ENCODE results near the gene PCDHA6.
"Not testable (repeated sequence)": the region's sequence is repeated elsewhere in the genome, so short reads cannot be mapped to it uniquely, and the experiment has no call there.

The PCDHA6 gene

DNA sequence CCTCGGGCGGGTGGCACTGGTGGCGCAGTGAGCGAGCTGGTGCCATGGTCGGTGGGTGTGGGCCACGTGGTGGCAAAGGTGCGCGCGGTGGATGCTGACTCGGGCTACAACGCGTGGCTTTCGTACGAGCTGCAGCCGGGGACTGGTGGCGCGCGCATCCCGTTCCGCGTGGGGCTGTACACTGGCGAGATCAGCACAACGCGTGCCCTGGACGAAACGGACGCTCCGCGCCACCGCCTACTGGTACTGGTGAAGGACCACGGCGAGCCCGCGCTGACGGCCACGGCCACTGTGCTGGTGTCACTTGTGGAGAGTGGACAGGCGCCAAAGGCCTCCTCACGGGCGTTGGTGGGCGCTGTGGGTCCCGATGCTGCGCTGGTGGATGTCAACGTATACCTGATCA lies 18.9 kb upstream of the PCDHA6 start:
- Histone ChIP-seq H2AFZ (ENCODE audit: insufficient read depth, low read length, poor library complexity) (no peak overlapping the region), H3K9me3 (ENCODE audit: insufficient read depth, low read depth, low read length) (peaks cover 11% of the 10 kb centered on the region), H3K27ac (ENCODE audit: low read depth, low read length) (no peak overlapping the region), H3K27me3 (ENCODE audit: insufficient read depth, low read length) (no peaks in the 10 kb centered on the region), H3K79me2 (ENCODE audit: control insufficient read depth, insufficient read depth, low read length, poor library complexity) (no peaks in the 10 kb centered on the region), H3K4me2 (ENCODE audit: low read length) (no peak overlapping the region), H4K12ac (ENCODE audit: low read depth, low read length) (no peak overlapping the region), H4K8ac (ENCODE audit: low read depth, low read length) (no peak overlapping the region), H3K4me1 (ENCODE audit: control insufficient read depth in 1 of 2, insufficient read depth in 2 of 2, low read length in 2 of 2) (no peaks in the 10 kb centered on the region), H3K4me3 (ENCODE audit: low read depth, low read length) (no peak overlapping the region), H2BK120ac (ENCODE audit: insufficient read depth, low read length, poor library complexity) (no peak overlapping the region), H3K36me3 (ENCODE audit: control insufficient read depth in 1 of 2, insufficient read depth in 2 of 2, low read length in 2 of 2) (peaks cover 0 to 2% of the 10 kb centered on the region in 2 experiments), H3K4ac (ENCODE audit: low read depth, low read length) (no peak overlapping the region), H3K9ac (ENCODE audit: low read length) (no peak overlapping the region), H3K79me1 (ENCODE audit: low read length) (peaks cover 2% of the 10 kb centered on the region), H2AK5ac (ENCODE audit: low read length) (no peak overlapping the region), H4K91ac (ENCODE audit: low read depth, low read length) (no peak overlapping the region), H3K23ac (ENCODE audit: low read length) (no peak overlapping the region), H3K14ac (ENCODE audit: low read length) (no peak overlapping the region), H2BK12ac (ENCODE audit: low read length) (no peak overlapping the region), H2BK5ac (ENCODE audit: low read depth, low read length, poor library complexity) (no peak overlapping the region), H3K18ac (ENCODE audit: low read length) (no peak overlapping the region)
- no peak for DNase-seq
- WGBS (ENCODE audit: extremely low coverage, insufficient coverage, insufficient read length) = no CpG with 5 or more reads among the region's 43 CpGs

DNA sequence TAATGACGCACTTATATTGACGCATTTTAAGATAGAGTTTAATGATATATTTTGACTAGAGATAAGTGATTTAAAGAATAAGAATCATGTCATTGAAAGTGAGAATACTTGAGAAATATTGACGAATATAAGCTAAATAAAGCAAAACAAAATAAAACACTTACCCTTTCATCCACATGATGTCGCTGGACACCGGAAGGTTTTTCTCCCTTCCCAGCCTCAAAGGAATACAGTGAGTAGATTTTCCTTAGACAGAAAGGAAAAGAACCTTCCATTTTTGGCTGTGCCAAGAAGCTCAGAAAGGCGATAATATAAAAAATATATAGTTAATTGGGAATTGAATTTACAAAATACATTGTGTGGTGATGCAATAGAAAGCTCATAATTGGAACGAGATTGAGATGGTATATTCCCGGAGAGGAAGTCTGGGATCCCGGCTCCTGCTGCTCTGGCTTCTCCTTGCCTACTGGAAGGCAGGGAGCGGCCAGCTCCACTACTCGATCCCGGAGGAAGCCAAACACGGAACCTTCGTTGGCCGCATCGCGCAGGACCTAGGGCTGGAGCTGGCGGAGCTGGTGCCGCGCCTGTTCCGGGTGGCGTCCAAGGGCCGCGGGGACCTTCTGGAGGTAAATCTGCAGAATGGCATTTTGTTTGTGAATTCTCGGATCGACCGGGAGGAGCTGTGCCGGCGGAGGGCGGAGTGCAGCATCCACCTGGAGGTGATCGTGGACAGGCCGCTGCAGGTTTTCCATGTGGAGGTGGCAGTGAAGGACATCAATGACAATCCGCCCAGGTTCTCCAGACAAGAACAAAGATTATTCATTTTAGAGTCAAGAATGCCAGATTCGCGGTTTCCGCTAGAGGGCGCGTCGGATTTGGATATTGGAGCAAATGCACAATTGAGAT lies 6.1 kb upstream of the PCDHA6 start, which contains the start of gene PCDHA5:
Gene PCDHA5, plus strand, starts transcription at position 239 of the 906 bp plus-strand sequence.
- H3K79me2 ChIP-seq (ENCODE audit: control insufficient read depth, insufficient read depth, low read length, poor library complexity) = no peaks in the 10 kb centered on the region
- H3K4ac ChIP-seq (ENCODE audit: low read depth, low read length) = no peak within 1 kb of the TSS
- H3K14ac ChIP-seq (ENCODE audit: low read length) = no peak within 1 kb of the TSS
- H3K23ac ChIP-seq (ENCODE audit: low read length) = no peak within 1 kb of the TSS
- H3K18ac ChIP-seq (ENCODE audit: low read length) = no peak within 1 kb of the TSS
- no peaks in the 10 kb centered on the region for H3K4me1 ChIP-seq (ENCODE audit: control insufficient read depth in 1 of 2, insufficient read depth in 2 of 2, low read length in 2 of 2)
- peaks cover 3% of the 10 kb centered on the region for H3K9me3 ChIP-seq (ENCODE audit: insufficient read depth, low read depth, low read length)
- no peak within 1 kb of the TSS for H2BK5ac ChIP-seq (ENCODE audit: low read depth, low read length, poor library complexity)
- no peak within 1 kb of the TSS for H3K4me2 ChIP-seq (ENCODE audit: low read length)
- no peak within 1 kb of the TSS for H2BK120ac ChIP-seq (ENCODE audit: insufficient read depth, low read length, poor library complexity)
- no peak within 1 kb of the TSS for H3K9ac ChIP-seq (ENCODE audit: low read length)
- H2AK5ac ChIP-seq (ENCODE audit: low read length) = no peak within 1 kb of the TSS
- no peak within 1 kb of the TSS for H4K91ac ChIP-seq (ENCODE audit: low read depth, low read length)
- no peaks in the 10 kb centered on the region for H3K27me3 ChIP-seq (ENCODE audit: insufficient read depth, low read length)
- no peak within 1 kb of the TSS for H3K27ac ChIP-seq (ENCODE audit: low read depth, low read length)
- no peak within 1 kb of the TSS for H3K4me3 ChIP-seq (ENCODE audit: low read depth, low read length)
- no peak within 1 kb of the TSS for H4K12ac ChIP-seq (ENCODE audit: low read depth, low read length)
- no peak within 1 kb of the TSS for H4K8ac ChIP-seq (ENCODE audit: low read depth, low read length)
- DNase-seq = peak in 1 of 2 donors; percentile 12
- H2BK12ac ChIP-seq (ENCODE audit: low read length) = no peak within 1 kb of the TSS
- H3K79me1 ChIP-seq (ENCODE audit: low read length) = no peaks in the 10 kb centered on the region
- H3K36me3 ChIP-seq (ENCODE audit: control insufficient read depth in 1 of 2, insufficient read depth in 2 of 2, low read length in 2 of 2) = peaks cover 7 to 8% of the 10 kb centered on the region in 2 experiments
- WGBS (ENCODE audit: extremely low coverage, insufficient coverage, insufficient read length) = 100% methylated on average over 1 of the region's 39 CpGs
- H2AFZ ChIP-seq (ENCODE audit: insufficient read depth, low read length, poor library complexity) = no peak within 1 kb of the TSS

GRCh38 chr5:140822281-140822629 lies 5.5 kb upstream of the PCDHA6 start:
- H2BK120ac ChIP-seq (ENCODE audit: insufficient read depth, low read length, poor library complexity) = no peak overlapping the region
- H2BK12ac ChIP-seq (ENCODE audit: low read length) = no peak overlapping the region
- H3K9me3 ChIP-seq (ENCODE audit: insufficient read depth, low read depth, low read length) = peaks cover 3% of the 10 kb centered on the region
- H3K9ac ChIP-seq (ENCODE audit: low read length) = no peak overlapping the region
- no peak overlapping the region for H2AK5ac ChIP-seq (ENCODE audit: low read length)
- no peak overlapping the region for H3K14ac ChIP-seq (ENCODE audit: low read length)
- H3K79me2 ChIP-seq (ENCODE audit: control insufficient read depth, insufficient read depth, low read length, poor library complexity) = no peaks in the 10 kb centered on the region
- H3K27me3 ChIP-seq (ENCODE audit: insufficient read depth, low read length) = no peaks in the 10 kb centered on the region
- H4K91ac ChIP-seq (ENCODE audit: low read depth, low read length) = no peak overlapping the region
- no peak overlapping the region for H3K4me2 ChIP-seq (ENCODE audit: low read length)
- no peaks in the 10 kb centered on the region for H3K4me1 ChIP-seq (ENCODE audit: control insufficient read depth in 1 of 2, insufficient read depth in 2 of 2, low read length in 2 of 2)
- H3K79me1 ChIP-seq (ENCODE audit: low read length) = no peaks in the 10 kb centered on the region
- no peak overlapping the region for H3K4ac ChIP-seq (ENCODE audit: low read depth, low read length)
- H4K8ac ChIP-seq (ENCODE audit: low read depth, low read length) = no peak overlapping the region
- no CpG with 5 or more reads among the region's 6 CpGs for WGBS (ENCODE audit: extremely low coverage, insufficient coverage, insufficient read length)
- no peak overlapping the region for H3K18ac ChIP-seq (ENCODE audit: low read length)
- no peak overlapping the region for H4K12ac ChIP-seq (ENCODE audit: low read depth, low read length)
- no peak overlapping the region for H3K4me3 ChIP-seq (ENCODE audit: low read depth, low read length)
- peaks cover 7 to 8% of the 10 kb centered on the region in 2 experiments for H3K36me3 ChIP-seq (ENCODE audit: control insufficient read depth in 1 of 2, insufficient read depth in 2 of 2, low read length in 2 of 2)
- H2AFZ ChIP-seq (ENCODE audit: insufficient read depth, low read length, poor library complexity) = no peak overlapping the region
- H2BK5ac ChIP-seq (ENCODE audit: low read depth, low read length, poor library complexity) = no peak overlapping the region
- H3K23ac ChIP-seq (ENCODE audit: low read length) = no peak overlapping the region
- no peak for DNase-seq
- no peak overlapping the region for H3K27ac ChIP-seq (ENCODE audit: low read depth, low read length)

DNA sequence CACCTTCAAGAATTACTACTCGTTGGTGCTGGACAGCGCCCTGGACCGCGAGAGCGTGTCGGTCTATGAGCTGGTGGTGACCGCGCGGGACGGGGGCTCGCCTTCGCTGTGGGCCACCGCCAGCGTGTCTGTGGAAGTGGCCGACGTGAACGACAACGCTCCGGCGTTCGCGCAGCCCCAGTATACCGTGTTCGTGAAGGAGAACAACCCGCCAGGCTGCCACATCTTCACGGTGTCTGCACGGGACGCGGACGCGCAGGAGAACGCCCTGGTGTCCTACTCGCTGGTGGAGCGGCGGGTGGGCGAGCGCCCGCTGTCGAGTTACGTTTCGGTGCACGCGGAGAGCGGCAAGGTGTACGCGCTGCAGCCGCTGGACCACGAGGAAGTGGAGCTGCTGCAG lies 4.8 kb upstream of the PCDHA6 start:
- not testable (repeated sequence) for H3K27ac ChIP-seq (ENCODE audit: low read depth, low read length); H3K9me3 ChIP-seq (ENCODE audit: insufficient read depth, low read depth, low read length); H3K4ac ChIP-seq (ENCODE audit: low read depth, low read length); H2BK120ac ChIP-seq (ENCODE audit: insufficient read depth, low read length, poor library complexity); H3K4me1 ChIP-seq (ENCODE audit: control insufficient read depth in 1 of 2, insufficient read depth in 2 of 2, low read length in 2 of 2); H4K91ac ChIP-seq (ENCODE audit: low read depth, low read length); H4K8ac ChIP-seq (ENCODE audit: low read depth, low read length); H3K9ac ChIP-seq (ENCODE audit: low read length); H2AFZ ChIP-seq (ENCODE audit: insufficient read depth, low read length, poor library complexity); H3K4me2 ChIP-seq (ENCODE audit: low read length); H3K79me1 ChIP-seq (ENCODE audit: low read length); H4K12ac ChIP-seq (ENCODE audit: low read depth, low read length); H2AK5ac ChIP-seq (ENCODE audit: low read length); H3K4me3 ChIP-seq (ENCODE audit: low read depth, low read length); H3K14ac ChIP-seq (ENCODE audit: low read length); H3K23ac ChIP-seq (ENCODE audit: low read length); DNase-seq; H3K27me3 ChIP-seq (ENCODE audit: insufficient read depth, low read length); H3K79me2 ChIP-seq (ENCODE audit: control insufficient read depth, insufficient read depth, low read length, poor library complexity); H2BK12ac ChIP-seq (ENCODE audit: low read length); H3K36me3 ChIP-seq (ENCODE audit: control insufficient read depth in 1 of 2, insufficient read depth in 2 of 2, low read length in 2 of 2); H3K18ac ChIP-seq (ENCODE audit: low read length); H2BK5ac ChIP-seq (ENCODE audit: low read depth, low read length, poor library complexity)
- no CpG with 5 or more reads among the region's 48 CpGs for WGBS (ENCODE audit: extremely low coverage, insufficient coverage, insufficient read length)
